GM21717 (cell line): ENCODE measurements around the gene RNF145.

Experiments used
- ATAC-seq: cut with Tn5 transposase; IDR thresholded peaks from one replicate; pipeline ENCODE4 v1.9.1; 2021; ENCODE audit warnings: mild to moderate bottlenecking, moderate library complexity; ENCODE audit not compliant: unreplicated experiment

Gene RNF145

DNA sequence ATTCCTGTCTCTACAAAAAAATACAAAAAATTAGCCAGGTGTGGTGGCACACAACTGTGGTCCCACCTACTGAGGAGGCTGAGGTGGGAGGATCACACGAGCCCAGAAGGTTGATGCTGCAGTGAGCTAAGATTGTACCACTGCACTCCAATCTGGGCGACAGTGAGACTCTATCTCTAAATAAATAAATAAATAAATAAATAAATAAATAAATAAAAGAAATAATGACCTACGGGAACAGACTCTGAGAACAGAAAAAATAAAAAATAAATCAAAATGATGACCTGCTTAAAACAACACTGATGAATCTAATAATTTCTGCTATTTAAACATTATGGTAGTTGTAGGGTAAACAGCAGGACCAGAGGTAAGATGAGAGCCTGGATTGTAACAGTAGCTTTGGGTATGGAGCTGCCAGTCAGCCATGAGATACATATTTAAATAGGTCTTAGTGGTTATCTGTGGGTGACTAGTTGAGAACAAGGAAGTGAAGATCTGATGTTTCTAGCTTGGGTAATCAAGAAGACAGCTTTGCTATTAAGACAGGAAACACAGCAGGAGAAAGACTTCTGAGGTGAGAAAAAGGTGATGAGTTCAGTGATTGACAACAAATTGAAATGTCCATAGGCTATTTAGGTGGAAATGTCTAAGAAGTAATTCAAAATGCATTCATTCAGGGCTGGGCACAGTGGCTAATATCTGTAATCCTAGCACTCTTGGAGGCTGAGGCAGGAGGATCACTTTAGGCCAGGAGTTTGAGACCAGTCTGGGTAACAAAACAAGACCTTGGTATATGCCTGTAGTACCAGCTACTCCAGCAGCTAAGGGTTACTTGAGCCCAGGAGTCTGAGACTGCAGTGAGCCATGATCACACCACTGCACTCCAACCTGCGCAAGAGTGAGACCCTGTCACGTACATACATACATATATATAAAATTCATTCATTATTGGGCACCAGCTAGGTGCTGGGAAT is 11.0 kb downstream of the RNF145 start:
- ATAC-seq, result peak; percentile 93

DNA sequence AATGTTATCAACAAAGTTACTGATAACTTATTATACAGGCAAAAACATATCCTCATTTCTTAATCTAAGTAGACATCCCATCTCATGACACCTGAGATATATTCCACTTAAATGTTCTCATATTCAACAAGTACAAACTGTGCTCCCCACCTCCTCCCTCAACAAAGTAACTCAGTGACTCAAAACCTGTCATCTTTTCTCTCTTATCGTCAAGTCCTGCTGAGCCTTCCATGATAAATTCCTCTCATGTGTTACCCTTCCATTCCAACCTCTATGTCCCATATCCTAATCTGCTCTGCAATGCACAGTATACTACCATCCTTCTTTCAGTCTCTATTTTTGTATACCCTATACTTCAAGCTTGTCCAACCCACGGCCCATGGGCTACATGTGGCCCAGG is 13.6 kb downstream of the RNF145 start:
- ATAC-seq, result no peak

DNA sequence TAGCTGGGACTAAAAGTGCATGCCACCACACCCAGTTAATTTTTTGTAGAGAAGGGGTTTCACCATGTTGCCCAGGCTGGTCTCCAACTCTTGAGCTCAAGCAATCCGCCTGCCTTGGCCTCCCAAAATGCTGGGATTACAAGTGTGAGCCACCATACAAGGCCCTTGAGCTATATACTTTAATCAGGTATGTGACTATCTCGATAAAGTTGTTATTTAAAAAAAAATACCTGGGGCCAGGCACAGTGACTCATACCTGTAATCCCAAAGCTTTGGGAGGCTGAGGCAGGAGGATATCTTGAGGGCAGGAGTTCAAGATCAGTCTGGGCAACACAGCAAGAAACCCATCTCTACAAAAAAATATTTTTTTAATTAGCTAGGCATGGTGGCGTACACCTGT is 19.2 kb downstream of the RNF145 start:
- ATAC-seq, result no peak

DNA sequence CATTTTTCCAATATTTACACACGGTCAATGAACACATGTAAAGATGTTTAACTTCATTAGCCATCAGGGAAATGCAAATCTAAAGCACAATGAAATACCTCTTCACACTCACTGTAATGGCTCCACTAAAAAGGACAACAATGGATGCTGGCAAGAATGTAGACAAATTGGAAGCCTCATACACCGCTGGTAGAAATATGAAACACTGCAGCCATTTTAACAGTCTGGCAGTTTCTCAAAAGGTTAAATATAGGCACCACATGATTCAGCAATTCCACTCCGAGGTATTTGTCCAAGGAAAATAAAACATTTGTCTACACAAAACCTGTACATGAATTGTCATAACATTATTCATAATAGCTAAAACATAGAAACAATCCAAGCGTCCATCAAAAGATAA is 20.0 kb downstream of the RNF145 start:
- no peak for ATAC-seq

DNA sequence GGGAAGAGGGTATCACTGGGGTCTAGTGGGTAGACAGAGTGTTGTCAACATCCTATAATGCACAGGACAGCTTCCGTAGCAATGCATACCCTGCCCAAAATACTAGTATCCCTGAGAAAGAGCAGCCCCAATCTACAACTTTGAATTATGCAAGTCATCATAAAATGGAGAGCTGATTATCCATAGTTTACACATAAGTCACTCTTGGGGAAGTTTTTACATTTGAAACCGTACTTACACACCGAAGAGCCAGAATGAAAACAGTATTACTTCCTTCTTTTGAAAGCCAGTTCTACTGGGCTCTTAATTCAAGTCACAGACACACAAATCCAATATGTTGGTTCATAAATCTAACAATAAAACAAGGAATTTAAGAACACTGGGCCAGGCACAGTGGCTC is 21.6 kb downstream of the RNF145 start:
- ATAC-seq, result peak; percentile 37

DNA sequence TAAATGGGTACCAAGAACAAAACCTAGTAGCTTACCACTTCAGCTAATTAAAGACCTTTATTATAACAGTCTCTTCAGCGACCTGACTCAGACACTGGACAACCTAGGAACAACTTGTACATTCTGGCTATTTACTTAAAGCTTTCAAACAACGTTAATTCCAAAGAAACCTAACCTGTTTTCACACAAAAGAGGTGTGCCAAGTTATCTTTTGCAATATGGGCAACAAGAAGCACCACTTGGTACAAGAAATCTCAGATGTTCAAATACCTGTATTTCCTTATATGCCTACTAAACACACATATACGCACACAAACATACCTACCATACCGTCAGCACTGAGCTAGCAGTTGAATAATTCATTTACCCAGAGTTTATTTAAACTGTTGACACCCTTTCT is 23.0 kb downstream of the RNF145 start:
- no peak for ATAC-seq

DNA sequence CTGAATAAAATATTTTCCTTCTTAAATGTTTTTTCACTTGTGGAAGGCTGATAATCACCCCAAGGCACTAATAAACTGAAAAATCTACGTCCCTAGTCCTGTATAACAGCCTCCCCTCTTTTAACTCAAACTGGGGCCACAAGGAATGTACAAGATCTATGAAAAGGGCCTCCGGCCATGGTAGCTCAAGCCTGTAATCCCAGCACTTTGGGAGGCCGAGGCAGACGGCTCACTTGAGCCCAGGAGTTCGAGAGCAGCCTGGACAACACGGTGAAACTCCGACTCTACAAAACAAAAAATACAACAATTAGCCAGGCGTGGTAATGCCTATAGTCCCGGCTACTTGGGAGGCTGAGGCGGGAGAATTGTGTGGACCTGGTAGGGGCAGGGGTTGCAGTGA is 23.6 kb downstream of the RNF145 start:
- ATAC-seq, result no peak

DNA sequence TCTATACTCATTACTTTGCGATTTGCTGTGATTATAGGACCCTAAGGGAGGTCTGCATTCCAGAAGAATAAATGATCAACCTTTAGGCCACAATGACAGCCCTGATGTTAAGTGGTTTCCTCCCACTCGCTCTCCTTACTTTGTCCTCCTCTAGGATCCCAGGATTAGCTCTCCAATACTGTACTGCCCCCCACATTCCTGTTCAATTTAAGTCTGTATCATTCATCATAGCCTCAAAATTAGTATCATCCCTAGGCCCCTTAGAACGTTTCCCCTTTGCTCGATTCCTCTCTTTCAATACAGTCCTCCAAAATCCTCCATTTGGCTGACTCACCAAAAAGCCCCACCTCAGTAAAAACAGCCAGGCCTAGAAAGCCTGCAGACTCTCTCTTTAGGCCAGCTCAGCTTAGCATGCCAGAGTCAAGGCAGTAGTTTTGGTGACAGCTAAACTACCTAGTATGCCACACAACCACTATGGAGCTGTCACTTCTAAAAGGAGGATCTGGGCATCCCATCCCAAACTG is 24.4 kb downstream of the RNF145 start:
- peak; percentile 35 for ATAC-seq

DNA sequence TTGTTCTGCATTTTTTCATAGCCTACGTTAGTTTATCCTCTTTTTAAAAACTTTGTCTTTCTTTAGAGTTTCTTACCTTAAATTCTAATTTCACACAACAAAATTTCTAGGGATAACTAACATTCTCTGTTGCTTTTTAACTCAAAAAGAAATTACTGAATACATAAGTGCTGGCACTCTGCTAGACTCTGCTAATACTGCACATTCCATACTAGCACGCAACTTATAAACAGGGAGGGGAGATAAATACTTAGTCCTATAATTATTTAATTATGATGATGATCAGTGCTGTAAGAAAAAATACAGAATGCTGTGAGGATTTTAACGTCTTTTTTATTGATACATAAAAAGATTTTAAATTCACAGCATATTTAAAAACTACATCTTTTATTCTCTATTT is 25.1 kb downstream of the RNF145 start:
- no peak for ATAC-seq

DNA sequence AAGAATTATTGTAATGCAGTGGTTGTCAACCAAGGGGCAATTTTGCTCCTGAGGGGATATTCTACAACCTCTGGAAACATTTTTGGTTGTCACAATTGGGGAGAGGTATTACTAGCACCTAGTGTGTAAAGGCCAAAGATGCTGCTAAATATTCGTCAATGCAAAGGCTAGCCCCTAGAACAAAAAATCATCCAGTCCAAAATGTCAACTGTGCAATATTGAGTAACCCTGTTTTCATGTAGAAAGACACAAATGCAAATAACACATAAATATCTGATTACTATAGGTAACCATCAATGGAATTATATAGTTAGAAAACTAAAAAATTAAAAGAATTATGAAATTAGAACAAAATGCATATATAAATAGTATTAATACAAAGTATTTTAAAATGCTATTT is 26.1 kb downstream of the RNF145 start:
- no peak for ATAC-seq

DNA sequence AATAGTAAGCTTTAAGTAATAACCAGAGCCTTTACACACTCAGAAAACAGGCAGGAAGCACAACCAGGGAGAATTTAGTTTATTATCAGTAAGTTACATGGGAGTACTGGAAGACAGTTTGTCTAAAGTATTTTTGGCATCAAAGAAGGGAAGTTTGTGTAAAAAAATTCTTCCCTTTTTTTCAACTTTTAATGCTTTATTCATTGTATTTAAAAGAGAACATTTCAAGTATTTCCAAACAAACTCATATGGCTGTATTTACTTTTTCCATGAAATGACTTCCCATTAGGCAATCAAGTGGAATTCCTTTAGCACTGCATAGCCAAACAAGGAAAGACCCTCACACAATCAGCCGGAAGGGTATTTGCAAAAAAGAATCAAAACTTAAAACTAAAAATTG is 26.7 kb downstream of the RNF145 start:
- no peak for ATAC-seq

DNA sequence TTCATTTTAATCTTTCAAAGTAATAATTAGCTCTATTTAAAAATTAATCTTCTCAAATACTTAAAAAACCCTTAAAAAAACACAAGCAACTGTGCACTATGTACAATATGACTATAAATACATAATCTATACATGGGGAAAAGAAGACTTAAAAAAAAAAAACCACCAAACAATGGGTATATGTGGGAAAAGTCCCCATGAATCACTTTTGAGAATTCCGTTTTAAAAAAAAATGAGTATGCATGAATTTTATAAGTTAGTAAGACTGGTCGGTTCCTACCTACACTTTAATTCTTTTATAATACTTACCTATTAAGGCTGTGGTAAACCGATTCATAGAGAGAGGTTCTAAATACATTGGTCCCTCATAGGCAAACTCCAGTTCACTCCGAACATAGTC is 27.7 kb downstream of the RNF145 start:
- no peak for ATAC-seq

DNA sequence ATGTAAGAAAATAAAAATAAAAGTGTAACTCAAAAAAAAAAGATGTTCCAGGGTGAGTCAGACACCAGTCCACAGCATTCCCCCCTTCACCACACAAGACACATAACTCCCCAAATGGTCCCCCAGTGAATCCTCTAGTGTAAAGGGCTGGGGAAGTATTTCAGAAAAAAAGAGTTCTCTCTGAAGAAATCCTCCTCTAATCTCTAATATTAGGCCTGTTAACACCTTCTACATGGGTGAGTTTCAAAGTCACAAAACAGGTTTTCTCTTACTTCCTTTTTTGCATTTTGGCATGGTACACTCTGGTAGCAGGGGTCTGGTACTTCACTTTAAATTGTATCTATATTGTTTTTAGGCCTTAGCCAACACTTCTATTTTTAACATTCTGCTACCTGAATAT is 28.2 kb downstream of the RNF145 start:
- peak; percentile 52 for ATAC-seq

DNA sequence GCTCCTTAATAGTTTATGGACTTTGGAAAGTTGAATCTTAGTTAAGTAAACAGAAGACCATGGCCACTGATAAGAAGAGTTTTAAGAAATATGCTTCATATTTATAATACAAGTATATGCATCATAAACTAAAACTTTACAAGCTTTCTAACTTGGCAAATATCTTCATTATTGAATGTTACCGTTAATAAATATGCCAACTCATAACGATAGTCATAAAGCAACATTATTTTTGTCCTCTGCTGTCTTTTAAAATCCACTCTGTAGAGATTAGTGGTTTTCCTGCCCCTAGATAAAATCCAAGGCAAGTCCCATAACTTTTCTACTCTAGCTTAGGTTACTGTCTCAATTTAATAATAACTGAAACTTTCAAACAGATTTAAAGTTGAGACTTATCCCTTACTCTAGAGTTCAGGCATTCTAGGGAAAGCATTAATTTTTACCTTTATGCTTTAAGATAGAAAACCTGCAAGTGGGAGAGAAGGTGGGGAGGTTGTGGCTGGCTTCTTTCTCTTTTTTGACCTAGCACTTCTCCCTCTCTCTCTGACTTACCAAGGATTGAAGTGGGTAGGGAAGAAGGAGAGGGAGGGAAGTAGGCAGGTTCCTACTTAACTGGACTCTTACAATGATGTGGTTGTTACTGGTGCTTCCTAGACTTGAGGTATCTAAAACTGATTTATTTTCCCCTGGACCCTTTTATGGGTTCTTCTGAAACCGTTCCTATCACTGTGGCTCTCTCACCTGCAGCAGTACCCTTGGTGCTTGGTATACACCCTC is 29.6 kb downstream of the RNF145 start:
- ATAC-seq, result no peak

DNA sequence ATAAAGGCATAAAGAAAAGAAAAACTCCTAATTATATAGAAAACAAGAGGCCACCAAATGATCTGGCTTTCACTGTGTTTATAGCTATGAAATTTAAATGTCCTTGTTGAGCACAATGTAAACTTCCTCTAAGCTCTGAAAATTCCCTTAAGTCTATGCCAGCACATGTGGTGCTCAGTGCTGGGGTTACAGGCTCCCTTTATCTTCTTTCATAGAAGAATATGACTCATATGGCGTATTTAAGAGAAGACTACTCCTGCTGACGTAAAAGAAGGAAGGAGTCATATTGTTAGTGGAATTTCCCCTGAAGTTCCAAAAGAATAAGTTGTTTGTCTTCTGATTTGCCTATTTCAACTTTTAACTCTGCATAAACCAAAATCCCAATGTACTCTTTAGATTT is 30.4 kb downstream of the RNF145 start:
- ATAC-seq, result peak; percentile 67

DNA sequence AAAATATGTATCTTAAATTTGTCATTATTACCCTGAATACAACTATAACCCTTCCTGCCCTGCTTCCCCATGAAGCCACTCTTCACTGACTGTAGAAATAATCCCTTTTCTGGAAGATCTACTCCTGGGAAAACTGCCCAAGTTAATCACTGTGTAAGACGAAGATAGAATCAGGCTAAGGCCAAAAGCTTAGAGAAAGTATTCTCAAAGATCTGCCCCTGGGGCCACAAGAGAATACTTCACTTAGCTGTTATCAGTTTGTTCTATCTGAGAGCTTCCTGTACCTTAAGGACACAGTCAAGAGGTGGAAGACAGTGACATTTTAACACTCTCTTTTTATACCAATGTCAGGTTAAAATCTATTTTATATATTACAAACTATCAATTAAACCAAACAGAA is 33.8 kb downstream of the RNF145 start:
- no peak for ATAC-seq

DNA sequence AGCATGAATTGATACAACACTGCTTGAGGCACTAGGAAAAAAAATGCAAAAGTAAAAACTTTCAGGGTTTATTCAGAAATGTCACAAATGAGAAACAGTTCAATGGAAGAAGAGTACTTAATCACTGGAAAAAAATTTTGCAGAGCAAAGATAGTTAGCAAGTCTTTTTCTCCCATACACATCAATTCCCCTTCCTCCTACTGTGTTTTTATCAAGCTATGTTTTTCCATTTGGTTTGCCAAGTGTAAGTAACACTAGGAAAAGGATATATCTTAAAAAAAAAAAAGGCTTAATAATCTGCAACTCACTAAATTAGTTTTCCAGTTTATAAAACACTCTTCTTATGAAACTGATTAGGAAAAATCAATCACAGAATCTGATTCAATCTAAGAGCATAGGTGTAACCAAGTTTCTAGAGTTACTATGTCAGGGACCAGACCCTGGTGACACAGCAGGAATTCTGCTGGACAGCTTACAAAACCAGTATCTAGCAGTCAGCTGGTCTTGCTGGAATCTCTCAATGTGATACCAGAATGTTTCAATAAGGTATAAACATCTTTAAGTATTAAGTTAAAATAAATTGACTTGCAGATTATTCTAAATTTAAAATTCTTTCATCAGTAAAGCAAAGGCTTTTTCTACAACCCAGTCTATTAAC is 34.7 kb downstream of the RNF145 start:
- no peak for ATAC-seq

DNA sequence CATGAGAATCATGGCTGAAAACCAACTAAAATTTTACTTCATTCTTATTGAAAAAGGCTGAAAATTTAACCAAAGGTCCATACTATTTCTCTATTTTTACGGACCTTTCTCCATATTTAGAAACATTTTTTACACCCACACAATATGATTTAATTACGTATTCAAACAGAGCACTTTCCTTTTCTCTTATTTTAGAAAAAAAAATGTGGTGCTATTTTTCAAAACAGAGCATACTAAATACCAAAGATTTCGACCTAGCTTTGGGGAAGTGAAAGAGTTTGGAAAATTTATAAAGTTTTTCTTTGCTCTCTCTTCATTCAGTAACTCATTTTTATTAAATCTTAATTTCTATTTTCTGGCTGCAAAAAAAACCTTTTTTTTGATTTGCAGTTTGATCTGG is 38.1 kb downstream of the RNF145 start:
- no peak for ATAC-seq

DNA sequence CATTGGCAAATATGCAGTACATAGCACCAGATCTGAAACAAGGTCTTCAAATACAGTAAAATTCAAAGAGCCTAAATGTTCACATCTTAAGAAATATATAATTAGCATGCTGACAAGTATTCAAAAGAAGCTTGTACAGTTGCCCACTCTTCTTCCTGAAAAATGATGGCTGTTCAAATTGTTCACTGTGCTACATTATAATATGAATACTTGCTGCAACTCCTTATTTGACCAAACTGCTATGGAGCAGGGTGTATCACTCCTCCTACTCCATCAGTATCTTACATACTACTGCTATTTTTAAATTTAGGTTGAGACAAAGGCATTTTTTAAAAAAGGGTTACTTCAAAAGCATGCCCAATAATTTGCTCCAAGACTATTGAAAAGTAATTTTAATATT is 39.3 kb downstream of the RNF145 start:
- no peak for ATAC-seq

DNA sequence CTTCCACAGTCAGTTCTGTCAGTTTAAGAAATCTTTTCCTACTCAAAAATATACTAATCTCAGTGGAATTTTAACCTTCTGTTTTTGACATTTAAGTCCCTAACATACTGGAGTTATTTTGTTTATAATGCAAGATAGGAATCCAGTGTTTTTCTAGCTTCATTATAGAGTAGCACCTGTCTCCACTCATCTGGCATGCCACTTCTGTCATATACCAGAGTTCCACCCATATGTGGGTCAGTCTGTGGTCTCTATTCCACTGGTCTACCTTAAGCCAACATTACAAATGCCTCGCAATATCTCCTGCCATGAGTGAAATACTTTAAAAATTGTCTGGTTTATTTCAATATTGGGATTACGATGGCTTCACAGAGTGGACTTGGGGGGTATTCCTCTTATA is 42.9 kb downstream of the RNF145 start:
- no peak for ATAC-seq

DNA sequence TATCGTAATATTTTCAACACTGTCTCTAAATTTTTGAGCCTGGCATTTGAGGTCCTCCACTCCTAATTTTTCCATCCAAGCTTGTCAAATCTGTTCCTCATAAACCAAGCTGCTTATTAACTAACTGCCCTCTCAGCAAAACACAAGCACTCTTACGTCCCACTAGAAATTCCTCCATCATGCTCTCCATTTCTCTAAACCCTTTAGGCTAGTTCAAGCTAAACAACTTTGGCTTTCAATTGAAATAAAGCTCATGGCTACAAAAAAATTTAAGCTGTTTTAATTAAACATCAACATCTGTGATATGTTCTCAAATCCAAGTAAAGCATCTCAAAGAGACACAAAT is 45.7 kb downstream of the RNF145 start:
- no peak for ATAC-seq
